AG09319 (cell line): Measurements from ENCODE around the gene ZGPAT.

Source experiments
- DNase-seq: peaks from one replicate; pipeline ENCODE4 v3.0.0-alpha.2; 2010; ENCODE audit warnings: low read depth; ENCODE audit errors: extremely low read depth
- CTCF ChIP-seq: IDR thresholded peaks from 2 replicates; pipeline ENCODE4 v1.5.1; 2011; ENCODE audit warnings: low read depth, mild to moderate bottlenecking, inconsistent platforms, low read length, moderate library complexity

ZGPAT gene

GRCh38 chr20:63672666-63673065, 35.2 kb upstream of the ZGPAT start:
- no peak for TF ChIP-seq CTCF
- DNase-seq = no peak

DNA sequence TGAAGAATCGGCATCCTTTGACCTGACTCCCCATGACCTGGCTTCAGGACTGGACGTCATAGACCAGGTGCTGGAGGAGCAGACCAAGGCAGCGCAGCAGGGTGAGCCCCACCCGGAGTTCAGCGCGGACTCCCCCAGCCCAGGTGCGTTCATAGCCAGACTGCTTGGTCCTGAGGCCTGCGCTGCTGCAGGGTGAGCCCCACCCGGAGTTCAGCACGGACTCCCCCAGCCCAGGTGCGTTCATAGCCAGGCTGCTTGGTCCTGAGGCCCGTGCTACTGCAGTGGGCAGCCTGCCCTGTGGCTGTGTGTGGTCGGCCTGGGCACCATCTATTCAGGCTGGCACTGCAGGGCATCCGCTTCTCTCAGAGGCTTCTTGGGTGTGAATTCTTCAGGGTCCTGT, 33.9 kb upstream of the ZGPAT start:
- TF ChIP-seq CTCF = no peak
- DNase-seq = no peak

GRCh38 chr20:63675681-63676368, 32.0 kb upstream of the ZGPAT start:
- no peak for TF ChIP-seq CTCF
- no peak for DNase-seq

GRCh38 chr20:63678071-63678470, 29.8 kb upstream of the ZGPAT start:
- no peak for TF ChIP-seq CTCF
- DNase-seq = no peak

GRCh38 chr20:63678667-63679465, 29.0 kb upstream of the ZGPAT start:
- no peak for DNase-seq

DNA sequence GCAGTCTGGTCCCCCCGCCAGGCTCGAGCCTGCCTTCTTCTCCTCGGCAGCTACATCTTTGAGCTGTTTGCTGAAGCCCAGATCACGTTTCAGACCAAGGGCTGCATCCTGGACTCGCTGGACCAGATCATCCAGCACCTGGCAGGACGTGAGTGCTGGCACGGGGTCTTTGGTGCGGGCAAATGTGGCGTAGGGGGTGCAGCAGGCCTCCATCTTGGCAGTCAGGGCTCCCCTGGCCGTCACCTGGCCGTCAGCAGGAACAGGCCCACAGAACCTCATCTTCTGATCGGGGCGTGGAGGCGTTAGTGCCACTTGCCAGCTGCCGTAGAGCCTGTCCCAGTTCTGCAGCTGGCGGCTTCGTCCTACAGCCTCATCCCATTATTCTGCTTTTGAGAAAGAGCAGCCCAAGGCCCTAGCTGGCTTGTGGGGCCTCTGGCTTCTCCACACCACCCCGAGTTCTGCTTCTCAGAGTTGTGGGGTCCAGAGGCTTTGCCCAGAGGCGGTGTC, 28.0 kb upstream of the ZGPAT start:
- TF ChIP-seq CTCF = no peak
- no peak for DNase-seq

More at GRCh38 chr20:63678667-63679465, 29.0 kb upstream of the ZGPAT start:
- no peak for TF ChIP-seq CTCF

- no peak for TF ChIP-seq CTCF
- DNase-seq = no peak
Measured at GRCh38 chr20:63680427-63680826, 27.4 kb upstream of the ZGPAT start.
